ENCODE data around the gene SPAG17.

DNA sequence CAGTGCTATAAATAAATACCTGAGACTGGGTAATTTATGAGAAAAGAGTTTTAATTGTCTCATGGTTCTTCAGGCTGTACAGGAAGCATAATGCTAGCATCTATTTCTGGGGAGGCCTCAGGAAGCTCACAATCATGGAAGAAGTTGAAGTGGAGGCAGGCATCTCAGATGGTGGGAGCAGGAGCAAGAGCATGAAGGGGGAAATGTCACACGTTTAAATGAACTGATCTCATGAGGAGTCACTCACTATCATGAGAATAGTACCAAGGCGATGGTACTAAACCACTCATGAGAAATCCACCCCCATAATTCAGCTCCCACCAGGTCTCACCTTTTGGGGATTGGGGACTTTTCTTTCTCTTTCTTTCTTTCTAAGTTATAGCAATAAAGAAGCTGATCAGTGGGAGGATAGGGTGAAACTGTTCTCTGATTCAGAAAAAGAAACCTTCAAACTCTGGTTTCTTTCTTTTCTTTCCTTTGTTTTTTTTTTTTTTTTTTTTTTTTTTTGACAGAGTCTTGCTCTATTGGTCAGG is 17.1 kb upstream of the SPAG17 start:
- TF ChIP-seq, protein P1, sequence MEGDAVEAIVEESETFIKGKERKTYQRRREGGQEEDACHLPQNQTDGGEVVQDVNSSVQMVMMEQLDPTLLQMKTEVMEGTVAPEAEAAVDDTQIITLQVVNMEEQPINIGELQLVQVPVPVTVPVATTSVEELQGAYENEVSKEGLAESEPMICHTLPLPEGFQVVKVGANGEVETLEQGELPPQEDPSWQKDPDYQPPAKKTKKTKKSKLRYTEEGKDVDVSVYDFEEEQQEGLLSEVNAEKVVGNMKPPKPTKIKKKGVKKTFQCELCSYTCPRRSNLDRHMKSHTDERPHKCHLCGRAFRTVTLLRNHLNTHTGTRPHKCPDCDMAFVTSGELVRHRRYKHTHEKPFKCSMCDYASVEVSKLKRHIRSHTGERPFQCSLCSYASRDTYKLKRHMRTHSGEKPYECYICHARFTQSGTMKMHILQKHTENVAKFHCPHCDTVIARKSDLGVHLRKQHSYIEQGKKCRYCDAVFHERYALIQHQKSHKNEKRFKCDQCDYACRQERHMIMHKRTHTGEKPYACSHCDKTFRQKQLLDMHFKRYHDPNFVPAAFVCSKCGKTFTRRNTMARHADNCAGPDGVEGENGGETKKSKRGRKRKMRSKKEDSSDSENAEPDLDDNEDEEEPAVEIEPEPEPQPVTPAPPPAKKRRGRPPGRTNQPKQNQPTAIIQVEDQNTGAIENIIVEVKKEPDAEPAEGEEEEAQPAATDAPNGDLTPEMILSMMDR (IDR thresholded peaks at IDR 0.05) = no peak
- no peak for TF ChIP-seq EP300 (IDR thresholded peaks at IDR 0.05)
- no peak for TF ChIP-seq POLR2A (IDR thresholded peaks at IDR 0.05)
